GM12878 (cell line): ENCODE results near the gene CD96.

Source experiments
- CBFB ChIP-seq: IDR thresholded peaks from 2 replicates; pipeline ENCODE4 v1.6.1; 2016; ENCODE audit warnings: antibody characterized with exemption, low read depth
- PML ChIP-seq: IDR thresholded peaks from 2 replicates; pipeline ENCODE4 v1.6.1; 2012; ENCODE audit warnings: low read length, inconsistent platforms
- POLR2A ChIP-seq: IDR thresholded peaks from 2 replicates; pipeline ENCODE4 v1.6.1; 2011; ENCODE audit warnings: low read depth, mild to moderate bottlenecking, low read length
- POLR2AphosphoS5 ChIP-seq: IDR thresholded peaks from 2 replicates; pipeline ENCODE4 v1.6.1; 2011; ENCODE audit warnings: mild to moderate bottlenecking, low read length, inconsistent platforms
- REST ChIP-seq: IDR thresholded peaks from 2 replicates; pipeline ENCODE4 v1.6.1; 2012; ENCODE audit warnings: mild to moderate bottlenecking, low read depth, low read length
- TAF1 ChIP-seq: IDR thresholded peaks from 2 replicates; pipeline ENCODE4 v1.6.1; 2011; ENCODE audit warnings: mild to moderate bottlenecking, low read depth, low read length, borderline replicate concordance
- TF ChIP-seq, protein P1 (sequence below), 3 experiments: IDR thresholded peaks in 2 of 3; conservative IDR thresholded peaks in 1 of 3; 2 replicates each; pipeline ENCODE4 v1.5.1; 2011; ENCODE audit warnings: low read depth in 3 of 3, low read length in 3 of 3, mild to moderate bottlenecking in 3 of 3, control low read depth in 2 of 3, moderate library complexity in 2 of 3, inconsistent platforms in 1 of 3, mixed read lengths in 1 of 3; ENCODE audit not compliant: control insufficient read depth in 2 of 3, insufficient read depth in 1 of 3; ENCODE audit errors: extremely low read depth in 1 of 3

DNA sequence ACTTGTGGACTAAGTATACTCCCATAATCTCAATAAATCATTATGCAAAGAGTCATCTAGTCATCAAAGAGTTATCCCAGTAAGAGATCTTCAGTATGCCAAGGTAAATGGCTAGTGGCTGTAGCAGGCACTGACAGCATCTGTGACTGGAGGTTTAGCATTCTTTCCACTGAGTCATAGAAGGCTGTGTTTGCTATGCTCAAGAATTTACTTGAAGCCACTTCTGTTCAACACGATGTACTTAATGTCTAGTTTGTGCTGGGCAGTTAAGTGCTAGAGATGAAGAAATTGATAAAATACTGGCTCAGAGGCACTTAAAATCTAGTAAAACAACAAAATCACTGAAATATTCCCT lies 40.1 kb downstream of the CD96 start:
- TF ChIP-seq, protein P1, sequence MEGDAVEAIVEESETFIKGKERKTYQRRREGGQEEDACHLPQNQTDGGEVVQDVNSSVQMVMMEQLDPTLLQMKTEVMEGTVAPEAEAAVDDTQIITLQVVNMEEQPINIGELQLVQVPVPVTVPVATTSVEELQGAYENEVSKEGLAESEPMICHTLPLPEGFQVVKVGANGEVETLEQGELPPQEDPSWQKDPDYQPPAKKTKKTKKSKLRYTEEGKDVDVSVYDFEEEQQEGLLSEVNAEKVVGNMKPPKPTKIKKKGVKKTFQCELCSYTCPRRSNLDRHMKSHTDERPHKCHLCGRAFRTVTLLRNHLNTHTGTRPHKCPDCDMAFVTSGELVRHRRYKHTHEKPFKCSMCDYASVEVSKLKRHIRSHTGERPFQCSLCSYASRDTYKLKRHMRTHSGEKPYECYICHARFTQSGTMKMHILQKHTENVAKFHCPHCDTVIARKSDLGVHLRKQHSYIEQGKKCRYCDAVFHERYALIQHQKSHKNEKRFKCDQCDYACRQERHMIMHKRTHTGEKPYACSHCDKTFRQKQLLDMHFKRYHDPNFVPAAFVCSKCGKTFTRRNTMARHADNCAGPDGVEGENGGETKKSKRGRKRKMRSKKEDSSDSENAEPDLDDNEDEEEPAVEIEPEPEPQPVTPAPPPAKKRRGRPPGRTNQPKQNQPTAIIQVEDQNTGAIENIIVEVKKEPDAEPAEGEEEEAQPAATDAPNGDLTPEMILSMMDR (IDR thresholded peaks at IDR 0.05 in 2 of 3, conservative IDR thresholded peaks at IDR 0.05 in 1 of 3; ENCODE audit: control insufficient read depth in 2 of 3, extremely low read depth in 1 of 3, insufficient read depth in 1 of 3, low read depth in 3 of 3, low read length in 3 of 3), result no peak
- TF ChIP-seq POLR2A (no peak), PML (no peak), CBFB (no peak), TAF1 (no peak), POLR2AphosphoS5 (no peak), REST (no peak)
